SU-DHL-6 (cell line): ENCODE results near the gene P3H1.

ENCODE experiments used
- CTCF ChIP-seq: fragments of 200-600 bp; sonication (generic); IDR thresholded peaks from one replicate; pipeline ENCODE4 v1.5.1; 2017; ENCODE audit warnings: antibody characterized with exemption, mild to moderate bottlenecking, low read length, moderate library complexity; ENCODE audit not compliant: insufficient read depth, poor library complexity, severe bottlenecking
- EZH2phosphoT487 ChIP-seq: fragments of 200-600 bp; sonication (generic), shearing (Covaris generic); conservative IDR thresholded peaks from 2 replicates; pipeline ENCODE4 v1.6.1; 2018; ENCODE audit warnings: mild to moderate bottlenecking, antibody characterized with exemption, low read length, moderate library complexity, mixed read lengths

GRCh38 chr1:42734201-42735035 lies 32.4 kb downstream of the P3H1 start:
- no peak for TF ChIP-seq CTCF
- TF ChIP-seq EZH2phosphoT487 = no peak
